H1 (cell line): Measurements from ENCODE around the gene LMBR1. TPM values are rescaled to one million over a fixed set of nuclear protein-coding genes. Genes with fewer than 3 reads are reported as not detected.
A peak's percentile ranks its signal among the peaks of the same experiment; 100 is the strongest.

Source experiments
- CHD7 ChIP-seq: fragments of 300-600 bp; sonication (generic); IDR thresholded peaks from 2 replicates; pipeline ENCODE4 v1.7.1; 2012; ENCODE audit warnings: low read length, moderate library complexity, mild to moderate bottlenecking, inconsistent platforms; ENCODE audit not compliant: insufficient replicate concordance
- CTCF ChIP-seq, 3 experiments: IDR thresholded peaks; 1 replicate in 2 of 3; 2 replicates in 1 of 3; pipeline versions ENCODE4 v1.5.1 to v1.6.1; 2011; ENCODE audit warnings: low read length in 3 of 3, mild to moderate bottlenecking in 3 of 3, inconsistent platforms in 2 of 3, low read depth in 1 of 3, moderate library complexity in 1 of 3; ENCODE audit not compliant: insufficient read depth in 1 of 3; ENCODE audit errors: control extremely low read depth in 1 of 3
- MAX ChIP-seq: IDR thresholded peaks from 2 replicates; pipeline ENCODE4 v1.6.1; 2012; ENCODE audit warnings: inconsistent platforms
- NRF1 ChIP-seq: IDR thresholded peaks from 2 replicates; pipeline ENCODE4 v1.6.1; 2011; ENCODE audit warnings: mild to moderate bottlenecking, low read depth, low read length, improper control_type of control experiment
- POLR2A ChIP-seq, 2 experiments: IDR thresholded peaks; 1 replicate in 1 of 2; 2 replicates in 1 of 2; pipeline ENCODE4 v1.6.1; 2011; ENCODE audit warnings: low read depth in 2 of 2, low read length in 2 of 2, mild to moderate bottlenecking in 2 of 2; ENCODE audit errors: control extremely low read depth in 1 of 2
- SP4 ChIP-seq: IDR thresholded peaks from 2 replicates; pipeline ENCODE4 v1.6.1; 2012; ENCODE audit warnings: low read length, inconsistent platforms
- polyA plus RNA-seq, 7 experiments: library from polyadenylated mRNA; depleted of rRNA in 3 of 7; stranded (reverse) in 5 of 7; unstranded in 2 of 7; fragments of >200 nt in 5 of 7; fragments of 200-250 nt in 2 of 7; gene quantifications; 1 replicate in 5 of 7; 2 replicates in 1 of 7; 4 replicates in 1 of 7; pipeline versions ENCODE4 v1.2.1 to v1.2.3, GENCODE V29; 2011 to 2013; ENCODE audit warnings: missing spikeins in 2 of 7, mixed read lengths in 2 of 7
- total RNA-seq: library from RNA; stranded (reverse); fragmentation: NEBNext Ultra II Directional; extraction: Animal tissue kit (Norgen Biotek cat#: 25700); gene quantifications from 2 replicates; pipeline ENCODE4 v1.2.1, GENCODE V29; 2021

The LMBR1 gene
- total and polyA plus RNA-seq, 2 of the 8 experiments (the other 6 are each of a cell fraction or from before 2014, with no cell fraction given) = 15.1 to 70.4 TPM

- TF ChIP-seq CHD7 (no peak), MAX (peak; percentile 49; the same call in 1 of the 2 replicates), POLR2A (IDR thresholded peaks at IDR 0.05; ENCODE audit: control extremely low read depth in 1 of 2, low read depth in 2 of 2, low read length in 2 of 2) (0 out of 3 replicates have a peak, but pooled peaks of 1 of the 2 experiments have one; percentile 24), SP4 (no peak), NRF1 (peak; percentile 5; the same call in 1 of the 2 replicates), CTCF (IDR thresholded peaks at IDR 0.05; ENCODE audit: control extremely low read depth in 1 of 3, insufficient read depth in 1 of 3, low read depth in 1 of 3, low read length in 3 of 3) (no peak)
Measured at GRCh38 chr7:156892081-156892800, 742 bp downstream of the LMBR1 start (continued).
